ENCODE data around the gene APOL2. TPM values are rescaled to one million over a fixed set of nuclear protein-coding genes. Genes with fewer than 3 reads are reported as not detected.
"Not testable (repeated sequence)": the region's sequence is repeated elsewhere in the genome, so short reads cannot be mapped to it uniquely, and the experiment has no call there.

Gene APOL2
- total RNA-seq, 1 donor = 26.7 TPM

DNA sequence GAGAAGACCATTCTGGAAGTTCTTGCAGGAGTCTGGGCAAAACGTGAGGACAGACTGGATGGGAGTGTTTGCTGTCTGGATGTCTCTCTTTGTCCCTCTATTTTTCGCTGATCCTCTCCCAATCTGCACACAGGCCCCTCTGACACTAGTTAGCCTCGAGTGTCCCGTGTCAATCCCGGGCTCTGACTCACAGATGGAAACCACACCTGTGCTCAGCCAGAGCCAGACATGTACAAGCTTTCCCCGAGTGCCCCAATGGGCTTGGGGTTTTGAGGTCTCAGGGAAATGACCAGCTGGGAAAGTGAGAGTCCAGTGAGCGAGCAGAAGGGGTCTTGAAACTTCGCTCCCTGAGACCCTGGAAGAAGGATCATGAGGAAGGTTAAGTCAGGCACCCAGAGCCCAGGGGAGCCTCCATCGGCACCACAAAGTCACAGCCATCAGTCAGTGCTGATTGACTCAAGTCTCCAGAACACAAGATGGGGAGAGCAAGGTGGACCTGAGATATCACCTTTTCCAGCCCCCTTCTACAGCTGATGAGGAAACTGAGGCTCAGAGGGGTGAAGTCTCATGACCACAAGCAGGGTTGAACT is 13.9 kb downstream of the APOL2 start:
- Histone ChIP-seq H3K4me3 (ENCODE audit: low read length) (no peak overlapping the region), H3K4me1 (ENCODE audit: insufficient read depth, low read length) (no peaks in the 10 kb centered on the region), H3K9me3 (ENCODE audit: low read depth, low read length) (no peaks in the 10 kb centered on the region), H3K27me3 (ENCODE audit: insufficient read depth, low read length) (no peaks in the 10 kb centered on the region)

DNA sequence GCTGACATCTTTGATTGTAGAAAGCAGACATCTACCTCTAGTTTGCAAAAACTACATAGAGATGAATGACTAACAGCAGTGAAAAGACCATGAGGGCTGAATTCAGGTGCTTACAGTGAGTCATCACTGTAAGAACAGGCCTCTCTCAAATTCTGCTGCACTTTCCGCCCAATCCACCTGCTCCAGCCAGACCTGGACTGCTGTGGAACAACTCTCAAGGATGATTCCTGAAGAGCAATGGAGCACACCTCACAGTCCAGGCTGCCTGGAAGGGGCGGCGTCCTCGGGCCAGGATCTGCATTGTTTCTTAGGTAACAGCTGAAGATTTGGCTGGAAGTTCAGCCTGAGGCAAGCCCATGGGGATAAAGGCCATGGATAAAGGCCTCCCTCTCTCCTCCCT is 15.1 kb downstream of the APOL2 start:
- no peak overlapping the region for H3K4me3 ChIP-seq (ENCODE audit: low read length)
- H3K9me3 ChIP-seq (ENCODE audit: low read depth, low read length) = no peaks in the 10 kb centered on the region
- H3K27me3 ChIP-seq (ENCODE audit: insufficient read depth, low read length) = no peaks in the 10 kb centered on the region
- H3K4me1 ChIP-seq (ENCODE audit: insufficient read depth, low read length) = no peaks in the 10 kb centered on the region

DNA sequence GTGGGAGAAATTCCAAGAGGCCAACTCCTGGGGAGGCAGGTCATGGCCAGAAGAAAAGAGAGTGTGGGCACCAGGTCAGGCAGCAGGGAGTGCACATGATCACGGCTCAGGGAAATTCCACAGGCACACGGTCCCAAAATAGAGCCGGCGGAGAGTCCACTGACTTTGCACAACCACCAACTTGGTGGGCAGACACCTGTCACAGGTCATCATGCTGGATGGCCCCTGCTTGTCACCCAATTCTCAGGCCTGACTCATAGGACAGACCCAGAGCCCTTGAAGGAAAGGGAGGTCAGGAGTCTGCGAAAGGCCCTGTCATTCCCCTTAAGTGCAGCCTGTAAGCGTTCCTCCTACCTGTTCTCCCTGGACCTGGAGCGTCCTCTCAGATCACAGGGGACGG is 15.8 kb downstream of the APOL2 start:
- Histone ChIP-seq H3K4me3 (ENCODE audit: low read length) (no peak overlapping the region), H3K27me3 (ENCODE audit: insufficient read depth, low read length) (no peaks in the 10 kb centered on the region), H3K9me3 (ENCODE audit: low read depth, low read length) (no peaks in the 10 kb centered on the region), H3K4me1 (ENCODE audit: insufficient read depth, low read length) (peaks cover 5% of the 10 kb centered on the region)

DNA sequence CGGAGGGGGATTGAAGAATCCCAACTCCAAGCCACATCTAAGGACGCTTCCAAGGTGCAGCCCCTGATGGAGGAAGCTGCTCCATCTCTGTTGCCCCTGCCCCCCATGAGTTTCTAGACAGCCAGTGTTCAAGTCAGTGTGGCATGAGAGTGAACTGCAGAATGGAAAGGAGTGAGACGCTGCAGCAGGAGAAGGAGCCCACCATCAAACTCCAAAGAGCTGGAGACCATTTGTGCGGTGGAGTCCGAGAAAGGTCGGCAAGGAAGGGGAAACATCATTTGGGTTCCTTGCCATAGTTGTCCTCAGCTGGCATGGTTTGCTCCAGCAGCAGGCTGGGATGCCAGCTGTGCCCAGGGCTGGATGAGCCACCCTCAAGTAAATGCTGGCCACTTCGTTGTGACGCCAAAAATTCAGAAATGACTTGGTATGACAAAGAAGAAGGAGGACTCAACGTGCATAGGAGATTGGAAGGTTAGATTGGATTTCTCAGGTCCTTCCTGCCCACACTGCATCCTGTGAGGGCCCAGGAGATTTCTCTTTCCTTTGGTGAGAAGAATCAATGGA is 16.4 kb downstream of the APOL2 start:
- Histone ChIP-seq H3K27me3 (ENCODE audit: insufficient read depth, low read length) (no peaks in the 10 kb centered on the region), H3K4me3 (ENCODE audit: low read length) (no peak overlapping the region), H3K9me3 (ENCODE audit: low read depth, low read length) (no peaks in the 10 kb centered on the region), H3K4me1 (ENCODE audit: insufficient read depth, low read length) (peaks cover 5% of the 10 kb centered on the region)

DNA sequence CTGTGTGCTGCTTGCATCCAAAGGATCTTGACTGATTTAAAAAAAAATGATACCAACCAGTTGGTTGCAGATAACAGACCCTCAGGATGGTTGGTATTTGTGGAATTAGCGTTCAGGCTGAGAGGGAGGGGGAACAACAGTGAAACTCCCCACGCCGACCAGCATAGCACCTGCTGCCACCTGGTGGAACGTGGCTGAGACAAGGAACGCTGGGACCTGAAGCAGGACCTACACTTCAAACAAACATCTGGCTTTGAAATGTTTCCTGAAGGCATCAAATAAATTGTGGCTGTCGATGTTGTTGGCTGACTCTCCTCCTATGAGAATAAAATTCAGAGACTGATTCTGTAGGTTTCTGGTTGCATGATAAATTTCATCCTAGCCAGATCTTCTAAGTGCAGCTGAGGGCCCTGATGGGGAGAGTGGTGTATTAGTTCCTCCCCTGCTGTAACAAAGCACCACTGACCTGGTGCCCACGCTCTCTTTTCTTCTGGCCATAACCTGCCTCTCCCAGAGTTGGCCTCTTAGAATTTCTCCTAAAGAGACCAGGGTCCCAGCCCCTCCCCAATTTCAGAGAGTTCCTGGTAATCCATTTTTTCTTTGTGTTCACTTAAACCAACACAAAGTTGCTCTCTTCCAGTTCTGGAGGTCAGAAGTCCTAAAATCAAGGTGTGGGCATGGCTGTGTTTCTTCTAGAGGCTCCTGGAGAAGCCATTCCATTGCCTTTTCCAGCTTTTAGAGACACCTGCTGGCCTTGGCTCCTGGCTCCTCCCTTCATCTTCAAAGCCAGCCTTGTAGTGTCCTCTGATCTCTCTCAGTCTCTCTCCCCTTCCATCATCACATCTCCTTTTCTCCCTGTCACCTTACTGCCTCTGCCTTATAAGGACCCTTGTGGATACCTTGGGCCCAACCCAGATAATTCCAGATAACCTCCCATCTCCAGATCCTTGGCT is 17.3 kb downstream of the APOL2 start:
- Histone ChIP-seq H3K4me1 (ENCODE audit: insufficient read depth, low read length) (peaks cover 5% of the 10 kb centered on the region), H3K9me3 (ENCODE audit: low read depth, low read length) (no peaks in the 10 kb centered on the region), H3K27me3 (ENCODE audit: insufficient read depth, low read length) (no peaks in the 10 kb centered on the region), H3K4me3 (ENCODE audit: low read length) (no peak overlapping the region)

DNA sequence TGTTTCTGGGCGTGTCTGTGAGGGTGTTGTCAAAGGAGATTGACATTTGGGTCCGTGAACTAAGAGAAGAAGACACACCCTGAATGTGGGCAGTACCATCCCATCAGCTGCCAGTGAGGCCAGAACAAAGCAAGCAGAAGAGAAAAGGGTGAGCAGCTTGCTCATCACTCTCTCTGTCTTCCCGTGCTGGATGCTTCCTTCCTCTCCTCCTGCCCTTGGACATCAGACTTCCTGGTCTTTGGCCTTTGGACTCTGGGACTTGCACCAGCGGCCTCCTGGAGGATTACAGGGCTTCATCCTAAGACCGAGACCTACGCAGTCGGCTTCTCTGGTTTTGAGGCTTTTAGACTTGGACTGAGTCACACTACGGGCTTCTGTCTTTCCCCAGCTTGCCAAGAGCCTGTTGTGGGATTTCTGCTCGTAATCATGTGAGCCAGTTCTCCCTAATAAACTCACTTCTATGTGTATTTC is 18.8 kb downstream of the APOL2 start:
- no peaks in the 10 kb centered on the region for H3K9me3 ChIP-seq (ENCODE audit: low read depth, low read length)
- peaks cover 5% of the 10 kb centered on the region for H3K4me1 ChIP-seq (ENCODE audit: insufficient read depth, low read length)
- no peak overlapping the region for H3K4me3 ChIP-seq (ENCODE audit: low read length)
- no peaks in the 10 kb centered on the region for H3K27me3 ChIP-seq (ENCODE audit: insufficient read depth, low read length)

DNA sequence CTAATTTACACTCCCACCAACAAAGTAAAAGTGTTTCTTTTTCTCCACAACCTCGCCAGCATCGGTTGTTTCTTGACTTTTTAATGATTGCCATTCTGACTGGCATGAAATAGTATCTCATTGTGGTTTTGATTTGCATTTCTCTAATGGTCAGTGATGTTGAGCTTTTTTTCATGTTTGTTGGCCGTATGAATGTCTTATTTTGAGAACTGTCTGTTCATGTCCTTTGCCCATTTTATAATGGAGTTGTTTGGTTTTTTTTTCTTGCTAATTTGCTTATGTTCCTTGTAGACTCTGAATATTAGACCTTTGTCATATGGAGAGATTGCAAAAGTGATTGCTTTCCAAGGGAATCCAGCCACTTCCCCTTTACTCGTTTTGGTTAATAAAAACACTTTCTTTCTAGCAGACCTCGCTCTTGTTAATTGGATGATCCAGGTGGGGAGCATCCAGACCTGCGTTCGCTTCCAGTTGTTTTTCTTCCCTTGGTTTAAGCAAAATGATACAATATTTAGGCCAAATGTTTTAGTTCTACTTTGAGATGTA is 20.6 kb downstream of the APOL2 start:
- Histone ChIP-seq H3K4me3 (ENCODE audit: low read length) (no peak overlapping the region), H3K27me3 (ENCODE audit: insufficient read depth, low read length) (no peaks in the 10 kb centered on the region), H3K4me1 (ENCODE audit: insufficient read depth, low read length) (peaks cover 8% of the 10 kb centered on the region), H3K9me3 (ENCODE audit: low read depth, low read length) (no peaks in the 10 kb centered on the region)

DNA sequence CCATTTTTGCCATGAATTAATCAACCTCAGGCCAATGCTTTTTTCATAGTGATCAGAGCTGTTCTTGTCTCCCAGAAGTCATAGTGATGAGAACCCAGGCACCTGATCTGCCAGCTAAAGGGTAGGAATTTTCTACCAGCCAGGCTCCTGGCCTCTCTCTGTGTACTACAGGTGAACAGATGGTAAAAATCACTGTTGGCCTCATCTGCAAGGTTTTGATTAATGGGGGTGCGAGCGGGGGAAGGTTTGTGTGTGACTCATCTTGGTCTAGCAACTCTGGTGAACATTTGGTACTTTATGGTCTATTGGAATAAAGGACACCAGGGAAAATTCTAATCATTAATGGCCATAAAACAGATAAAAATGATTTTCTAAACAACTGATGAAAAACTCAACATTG is 23.3 kb downstream of the APOL2 start:
- Histone ChIP-seq H3K27me3 (ENCODE audit: insufficient read depth, low read length) (no peaks in the 10 kb centered on the region), H3K4me3 (ENCODE audit: low read length) (no peak overlapping the region), H3K4me1 (ENCODE audit: insufficient read depth, low read length) (peaks cover 36% of the 10 kb centered on the region), H3K9me3 (ENCODE audit: low read depth, low read length) (no peaks in the 10 kb centered on the region)

DNA sequence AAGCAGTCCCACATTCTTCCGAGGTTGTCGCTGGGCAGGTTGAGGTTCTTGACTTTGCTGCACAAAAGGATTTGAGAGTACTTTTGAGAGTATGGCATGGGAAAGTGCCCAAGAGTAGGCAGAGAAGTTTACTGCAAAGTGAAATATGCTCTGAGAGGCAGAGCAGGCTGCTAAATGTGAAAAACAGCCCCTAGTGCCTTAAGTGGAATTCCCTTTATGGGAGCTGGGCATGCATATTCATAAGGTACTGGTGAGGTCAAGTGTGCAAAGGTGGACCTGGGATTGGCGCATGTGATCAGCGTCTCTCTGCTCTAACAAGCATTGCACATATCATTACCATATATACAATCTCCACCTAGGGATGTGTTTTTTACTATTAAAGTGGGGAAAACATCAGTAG is 25.7 kb downstream of the APOL2 start:
- Histone ChIP-seq H3K4me3 (ENCODE audit: low read length) (no peak overlapping the region), H3K4me1 (ENCODE audit: insufficient read depth, low read length) (peaks cover 47% of the 10 kb centered on the region), H3K9me3 (ENCODE audit: low read depth, low read length) (no peaks in the 10 kb centered on the region), H3K27me3 (ENCODE audit: insufficient read depth, low read length) (no peaks in the 10 kb centered on the region)

DNA sequence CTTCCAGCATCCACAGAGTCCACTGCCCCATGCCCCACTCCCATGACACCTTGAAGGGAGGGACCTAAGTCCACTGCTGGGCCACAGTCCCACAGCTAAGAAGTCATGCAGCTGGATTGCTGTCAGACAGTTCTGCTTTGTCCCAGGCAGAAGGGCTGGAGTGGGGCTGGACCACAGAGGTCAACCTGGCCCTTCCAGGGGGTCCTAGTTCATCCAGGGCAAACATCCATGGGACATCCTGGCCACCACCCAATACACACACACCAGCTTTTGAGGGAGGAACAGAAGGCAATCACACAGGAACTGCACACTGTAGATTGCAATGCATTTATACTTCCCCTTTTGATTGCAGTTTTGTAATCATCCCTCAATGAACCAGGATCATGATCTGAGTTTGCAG is 26.4 kb downstream of the APOL2 start:
- Histone ChIP-seq H3K4me1 (ENCODE audit: insufficient read depth, low read length) (peaks cover 46% of the 10 kb centered on the region), H3K9me3 (ENCODE audit: low read depth, low read length) (no peaks in the 10 kb centered on the region), H3K27me3 (ENCODE audit: insufficient read depth, low read length) (no peaks in the 10 kb centered on the region), H3K4me3 (ENCODE audit: low read length) (no peak overlapping the region)

DNA sequence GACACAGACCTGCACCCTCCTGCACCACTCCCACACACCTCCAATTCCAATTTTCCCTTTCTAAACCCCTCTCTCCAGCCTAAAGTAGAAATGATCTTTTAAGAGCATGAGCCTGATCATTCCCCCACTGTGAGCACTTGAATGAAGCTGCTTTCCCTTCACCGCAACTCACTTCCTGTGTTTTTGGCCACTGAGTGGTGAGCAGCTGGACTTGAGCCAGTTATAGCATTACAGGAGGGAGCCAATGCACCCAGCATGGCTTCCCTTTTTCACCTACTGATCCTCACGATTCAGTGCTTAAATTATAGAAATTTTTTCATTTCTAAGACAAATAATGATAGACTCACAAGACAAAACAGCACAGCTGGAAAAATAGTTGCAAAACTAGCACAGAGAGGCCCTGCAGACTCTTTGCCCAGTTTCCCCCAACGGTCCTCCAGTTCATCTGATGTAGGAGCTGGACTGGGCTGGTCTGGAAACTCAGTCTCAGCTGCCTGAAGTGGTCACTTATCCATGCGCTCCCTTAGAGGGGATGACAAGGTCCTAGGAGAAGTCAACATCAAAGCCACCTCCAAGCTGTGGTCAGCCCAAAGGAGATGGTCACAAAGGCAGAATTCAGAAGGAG is 28.0 kb downstream of the APOL2 start:
- no peak overlapping the region for H3K4me3 ChIP-seq (ENCODE audit: low read length)
- no peaks in the 10 kb centered on the region for H3K9me3 ChIP-seq (ENCODE audit: low read depth, low read length)
- peaks cover 46% of the 10 kb centered on the region for H3K4me1 ChIP-seq (ENCODE audit: insufficient read depth, low read length)
- H3K27me3 ChIP-seq (ENCODE audit: insufficient read depth, low read length) = no peaks in the 10 kb centered on the region

DNA sequence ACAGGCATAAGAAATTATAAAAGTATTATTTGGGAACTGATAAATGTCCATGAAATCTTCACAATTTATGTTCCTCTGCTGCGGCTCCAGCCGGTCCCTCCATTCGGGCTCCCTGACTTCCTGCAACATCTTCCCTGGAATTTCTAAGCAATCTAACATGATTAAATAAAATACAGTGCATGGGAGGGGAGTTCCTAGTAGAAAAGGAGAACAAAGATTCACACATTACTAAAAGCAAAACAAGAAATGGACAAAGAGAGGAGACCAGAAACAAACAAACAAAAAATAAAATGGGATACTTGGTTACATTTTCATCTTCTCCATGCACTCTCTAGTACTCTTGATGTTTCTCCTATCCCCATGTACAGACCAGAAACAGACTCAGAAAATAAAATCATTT is 29.1 kb downstream of the APOL2 start:
- no peaks in the 10 kb centered on the region for H3K9me3 ChIP-seq (ENCODE audit: low read depth, low read length)
- H3K4me3 ChIP-seq (ENCODE audit: low read length) = no peak overlapping the region
- peaks cover 50% of the 10 kb centered on the region for H3K4me1 ChIP-seq (ENCODE audit: insufficient read depth, low read length)
- H3K27me3 ChIP-seq (ENCODE audit: insufficient read depth, low read length) = no peaks in the 10 kb centered on the region

DNA sequence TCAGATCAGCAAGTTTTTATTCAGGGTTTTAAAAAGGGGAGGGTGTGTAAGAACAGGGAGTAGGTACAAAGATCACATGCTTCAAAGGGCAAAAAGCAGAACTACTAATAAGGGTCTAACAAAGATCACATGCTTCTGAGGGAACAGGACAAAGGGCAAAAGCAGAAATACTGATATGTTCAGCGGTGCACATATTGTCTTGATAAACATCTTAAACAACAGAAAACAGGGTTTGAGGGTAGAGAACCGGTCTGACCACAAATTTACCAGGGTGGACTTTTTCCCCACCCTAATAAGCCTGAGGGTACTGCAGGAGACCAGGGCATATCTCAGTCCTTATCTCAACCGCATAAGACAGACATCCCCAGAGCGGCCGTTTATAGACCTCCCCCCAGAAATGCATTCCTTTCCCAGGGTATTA is 29.8 kb downstream of the APOL2 start:
- peaks cover 50% of the 10 kb centered on the region for H3K4me1 ChIP-seq (ENCODE audit: insufficient read depth, low read length)
- H3K4me3 ChIP-seq (ENCODE audit: low read length); H3K27me3 ChIP-seq (ENCODE audit: insufficient read depth, low read length); H3K9me3 ChIP-seq (ENCODE audit: low read depth, low read length): not testable (repeated sequence)

DNA sequence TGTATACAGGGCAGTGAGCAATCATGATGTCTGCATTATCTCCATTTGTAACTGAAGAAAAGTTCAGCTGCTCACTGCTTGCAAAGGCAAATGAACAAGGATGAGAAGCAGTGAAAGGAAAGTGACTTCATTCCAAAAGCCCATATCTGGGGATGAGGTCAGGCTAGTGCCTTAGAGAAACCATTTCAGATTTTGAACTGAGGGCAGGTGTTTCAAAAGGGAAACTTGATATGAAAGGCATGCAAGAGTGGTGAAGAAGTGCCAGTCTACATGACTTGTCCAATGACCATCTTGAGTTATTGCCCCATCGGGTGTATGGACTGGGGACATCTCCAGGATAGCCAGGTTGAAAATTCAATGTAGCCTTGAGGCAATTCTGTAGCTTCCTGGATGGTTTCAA is 30.4 kb downstream of the APOL2 start:
- Histone ChIP-seq H3K9me3 (ENCODE audit: low read depth, low read length) (no peaks in the 10 kb centered on the region), H3K4me3 (ENCODE audit: low read length) (no peak overlapping the region), H3K4me1 (ENCODE audit: insufficient read depth, low read length) (peaks cover 48% of the 10 kb centered on the region), H3K27me3 (ENCODE audit: insufficient read depth, low read length) (no peaks in the 10 kb centered on the region)
